H9 (cell line): ENCODE data around the gene ITCH. TPM values are rescaled to one million over a fixed set of nuclear protein-coding genes. Genes with fewer than 3 reads are reported as not detected.

Source experiments
- DNase-seq: peaks from one replicate; pipeline ENCODE4 v3.0.0-alpha.2; 2017
- H2AFZ ChIP-seq: one replicate; pipeline ENCODE4 v1.6.1; 2013; ENCODE audit warnings: mild to moderate bottlenecking, low read length, control low read depth, moderate library complexity
- H2AK5ac ChIP-seq: 2 replicates; pipeline ENCODE4 v1.6.1; 2013; ENCODE audit warnings: low read length, control low read depth, mixed read lengths; ENCODE audit not compliant: insufficient read length
- H2BK120ac ChIP-seq: one replicate; pipeline ENCODE4 v1.6.1; 2013; ENCODE audit warnings: low read depth, mild to moderate bottlenecking, low read length, control low read depth, inconsistent platforms; ENCODE audit not compliant: poor library complexity, severe bottlenecking
- H2BK12ac ChIP-seq: 2 replicates; pipeline ENCODE4 v1.6.1; 2013; ENCODE audit warnings: low read length, control low read depth, mixed read lengths, low read depth; ENCODE audit not compliant: insufficient read length
- H2BK15ac ChIP-seq: 2 replicates; pipeline ENCODE4 v1.6.1; 2013; ENCODE audit warnings: low read depth, low read length, control low read depth
- H2BK20ac ChIP-seq: one replicate; pipeline ENCODE4 v1.6.1; 2013; ENCODE audit warnings: low read depth, mild to moderate bottlenecking, low read length, control low read depth, inconsistent platforms; ENCODE audit not compliant: poor library complexity, severe bottlenecking
- H2BK5ac ChIP-seq: 2 replicates; pipeline ENCODE4 v1.6.1; 2013; ENCODE audit warnings: low read length, control low read depth, mixed read lengths; ENCODE audit not compliant: insufficient read length
- H3K14ac ChIP-seq: 2 replicates; pipeline ENCODE4 v1.6.1; 2013; ENCODE audit warnings: low read length, control low read depth; ENCODE audit not compliant: insufficient read depth
- H3K18ac ChIP-seq: 2 replicates; pipeline ENCODE4 v1.6.1; 2013; ENCODE audit warnings: low read depth, mild to moderate bottlenecking, mixed read lengths, low read length, control low read depth; ENCODE audit not compliant: insufficient read length
- H3K23ac ChIP-seq: 2 replicates; pipeline ENCODE4 v1.6.1; 2013; ENCODE audit warnings: low read length, control low read depth, mixed read lengths, low read depth; ENCODE audit not compliant: insufficient read length
- H3K23me2 ChIP-seq: 2 replicates; pipeline ENCODE4 v1.6.1; 2013; ENCODE audit warnings: low read depth, mild to moderate bottlenecking, mixed read lengths, low read length, control low read depth; ENCODE audit not compliant: insufficient read length, poor library complexity, severe bottlenecking
- H3K27ac ChIP-seq: 2 replicates; pipeline ENCODE4 v1.5.1; 2013; ENCODE audit warnings: low read length, control low read depth, mixed read lengths, low read depth; ENCODE audit not compliant: insufficient read length
- H3K27me3 ChIP-seq: 2 replicates; pipeline ENCODE4 v1.6.1; 2013; ENCODE audit warnings: low read length, control low read depth, inconsistent platforms; ENCODE audit not compliant: insufficient read depth
- H3K4ac ChIP-seq: 2 replicates; pipeline ENCODE4 v1.6.1; 2013; ENCODE audit warnings: low read depth, mild to moderate bottlenecking, control low read depth, inconsistent platforms, low read length, moderate library complexity
- H3K4me1 ChIP-seq: 2 replicates; pipeline ENCODE4 v1.6.1; 2013; ENCODE audit warnings: low read length, control low read depth, inconsistent platforms; ENCODE audit not compliant: insufficient read depth
- H3K4me2 ChIP-seq: 2 replicates; pipeline ENCODE4 v1.6.1; 2013; ENCODE audit warnings: low read length, control low read depth, mixed read lengths; ENCODE audit not compliant: insufficient read length, insufficient read depth
- H3K56ac ChIP-seq: 2 replicates; pipeline ENCODE4 v1.6.1; 2013; ENCODE audit warnings: low read depth, mild to moderate bottlenecking, mixed read lengths, low read length, control low read depth; ENCODE audit not compliant: insufficient read length
- H3K79me1 ChIP-seq: 2 replicates; pipeline ENCODE4 v1.6.1; 2013; ENCODE audit warnings: low read depth, mild to moderate bottlenecking, moderate library complexity, low read length, control low read depth, inconsistent platforms; ENCODE audit not compliant: insufficient read depth, poor library complexity, severe bottlenecking
- H3K79me2 ChIP-seq: 2 replicates; pipeline ENCODE4 v1.6.1; 2013; ENCODE audit warnings: low read length, control low read depth, inconsistent platforms; ENCODE audit not compliant: insufficient read depth
- H3K9ac ChIP-seq: 2 replicates; pipeline ENCODE4 v1.6.1; 2013; ENCODE audit warnings: low read length, control low read depth, mixed read lengths; ENCODE audit not compliant: insufficient read length; ENCODE audit errors: extremely low read depth
- H3K9me3 ChIP-seq: one replicate; pipeline ENCODE4 v1.6.1; 2013; ENCODE audit warnings: low read depth, low read length, inconsistent platforms; ENCODE audit not compliant: control insufficient read depth
- H3T11ph ChIP-seq: one replicate; pipeline ENCODE4 v1.6.1; 2013; ENCODE audit warnings: mild to moderate bottlenecking, low read length, control low read depth, inconsistent platforms
- H4K20me1 ChIP-seq: one replicate; pipeline ENCODE4 v1.6.1; 2013; ENCODE audit not compliant: control insufficient read depth, insufficient read length, insufficient read depth
- H4K5ac ChIP-seq: 2 replicates; pipeline ENCODE4 v1.6.1; 2013; ENCODE audit warnings: low read depth, mild to moderate bottlenecking, mixed read lengths, low read length, control low read depth; ENCODE audit not compliant: insufficient read length
- H4K8ac ChIP-seq: replicated peaks from 2 replicates; pipeline ENCODE4 v1.6.1; 2013; ENCODE audit warnings: low read length, control low read depth, mixed read lengths, low read depth; ENCODE audit not compliant: insufficient read length
- H4K91ac ChIP-seq: 2 replicates; pipeline ENCODE4 v1.6.1; 2013; ENCODE audit warnings: low read depth, mild to moderate bottlenecking, moderate library complexity, mixed read lengths, low read length, control low read depth; ENCODE audit not compliant: insufficient read length
- H3K27ac Mint-ChIP-seq, 3 experiments: 2 replicates in 2 of 3; 3 replicates in 1 of 3; pipeline ENCODE4 v1.8.0; 2020 to 2021; ENCODE audit warnings: mixed read lengths in 3 of 3, mild to moderate bottlenecking in 1 of 3, moderate library complexity in 1 of 3
- H3K27me3 Mint-ChIP-seq: 2 replicates; pipeline ENCODE4 v1.8.0; 2021; ENCODE audit warnings: low read depth, mild to moderate bottlenecking, moderate library complexity, mixed read lengths
- H3K36me3 Mint-ChIP-seq, 3 experiments: 2 replicates in 2 of 3; 3 replicates in 1 of 3; pipeline ENCODE4 v1.8.0; 2020 to 2021; ENCODE audit warnings: low read depth in 3 of 3, mixed read lengths in 3 of 3; ENCODE audit not compliant: insufficient read depth in 1 of 3
- H3K4me1 Mint-ChIP-seq, 2 experiments: 2 replicates each; pipeline ENCODE4 v1.8.0; 2020; ENCODE audit warnings: mixed read lengths in 2 of 2
- H3K4me3 Mint-ChIP-seq, 2 experiments: 2 replicates in 1 of 2; 3 replicates in 1 of 2; pipeline ENCODE4 v1.8.0; 2020 to 2021; ENCODE audit warnings: mild to moderate bottlenecking in 2 of 2, mixed read lengths in 2 of 2, moderate library complexity in 1 of 2
- H3K9me3 Mint-ChIP-seq, 2 experiments: 2 replicates in 1 of 2; 3 replicates in 1 of 2; pipeline ENCODE4 v1.8.0; 2020; ENCODE audit warnings: mild to moderate bottlenecking in 2 of 2, mixed read lengths in 2 of 2, moderate library complexity in 1 of 2
- CTCF ChIP-seq: fragments of 200-600 bp; sonication (generic); conservative IDR thresholded peaks from 3 replicates; pipeline ENCODE4 v1.8.0; 2021; ENCODE audit warnings: antibody characterized with exemption, mild to moderate bottlenecking
- WGBS: extraction: QIAGEN DNeasy Blood & Tissue Kit; methylation state at CpG from one replicate; pipeline ENCODE4 v1.1.7; 2013; ENCODE audit warnings: missing lambda C conversion rate, low lambda C conversion rate, mixed read lengths; ENCODE audit not compliant: insufficient read length; ENCODE audit errors: extremely low coverage; 5-methylcytosine and 5-hydroxymethylcytosine counted together
- total RNA-seq: library from RNA; stranded (reverse); gene quantifications from 2 replicates; pipeline ENCODE4 v1.2.1, GENCODE V29; 2021

Gene ITCH
- total RNA-seq, 1 experiment from 2014 or later, result 55.9 TPM

GRCh38 chr20:34332262-34332920, 30.7 kb upstream of the ITCH start:
- Mint-ChIP-seq H3K4me3 (no peak overlapping the region), H3K27me3 (no peaks in the 10 kb centered on the region), H3K36me3 (no peaks in the 10 kb centered on the region), H3K27ac (peak overlapping the region in 2 of 3 experiments; percentile 59 to 68; a peak in 3 of 7 replicates), H3K9me3 (no peaks in the 10 kb centered on the region), H3K4me1 (peaks cover 10 to 18% of the 10 kb centered on the region in 2 experiments)
- no peak overlapping the region for H2BK20ac ChIP-seq
- H4K91ac ChIP-seq, result no peak overlapping the region
- no peaks in the 10 kb centered on the region for H3K4me1 ChIP-seq
- no peaks in the 10 kb centered on the region for H3K79me2 ChIP-seq
- H3K4me2 ChIP-seq, result no peak overlapping the region
- no peaks in the 10 kb centered on the region for H4K20me1 ChIP-seq
- no peak overlapping the region for H3K27ac ChIP-seq
- H2AFZ ChIP-seq, result no peak overlapping the region
- no CpG with 5 or more reads among the region's 19 CpGs for WGBS
- peak; percentile 48 for DNase-seq
- no peaks in the 10 kb centered on the region for H3K23me2 ChIP-seq
- H4K5ac ChIP-seq, result no peak overlapping the region
- H3K18ac ChIP-seq, result no peak overlapping the region
- H3K23ac ChIP-seq, result no peak overlapping the region
- no peak overlapping the region for H2BK12ac ChIP-seq
- no peak overlapping the region for H3K56ac ChIP-seq
- no peak overlapping the region for H2BK15ac ChIP-seq
- no peaks in the 10 kb centered on the region for H3K27me3 ChIP-seq
- TF ChIP-seq CTCF, result no peak
- H2BK120ac ChIP-seq, result no peak overlapping the region
- no peaks in the 10 kb centered on the region for H3K9me3 ChIP-seq
- H2BK5ac ChIP-seq, result no peak overlapping the region
- no peak overlapping the region for H3K9ac ChIP-seq
- H3T11ph ChIP-seq, result no peak overlapping the region
- H3K4ac ChIP-seq, result no peak overlapping the region
- no peak overlapping the region for H3K14ac ChIP-seq
- H4K8ac ChIP-seq, result no peak overlapping the region
- no peak overlapping the region for H2AK5ac ChIP-seq
- no peaks in the 10 kb centered on the region for H3K79me1 ChIP-seq
